Activated T-cell treated with anti-CD3 and anti-CD28 coated beads for 24 hours (primary cell): Measurements from ENCODE around the gene DACH1.

Source experiments
- DNase-seq: peaks from one replicate; pipeline ENCODE4 v3.0.0-alpha.2; 2020; ENCODE audit warnings: low read depth

The DACH1 gene

DNA sequence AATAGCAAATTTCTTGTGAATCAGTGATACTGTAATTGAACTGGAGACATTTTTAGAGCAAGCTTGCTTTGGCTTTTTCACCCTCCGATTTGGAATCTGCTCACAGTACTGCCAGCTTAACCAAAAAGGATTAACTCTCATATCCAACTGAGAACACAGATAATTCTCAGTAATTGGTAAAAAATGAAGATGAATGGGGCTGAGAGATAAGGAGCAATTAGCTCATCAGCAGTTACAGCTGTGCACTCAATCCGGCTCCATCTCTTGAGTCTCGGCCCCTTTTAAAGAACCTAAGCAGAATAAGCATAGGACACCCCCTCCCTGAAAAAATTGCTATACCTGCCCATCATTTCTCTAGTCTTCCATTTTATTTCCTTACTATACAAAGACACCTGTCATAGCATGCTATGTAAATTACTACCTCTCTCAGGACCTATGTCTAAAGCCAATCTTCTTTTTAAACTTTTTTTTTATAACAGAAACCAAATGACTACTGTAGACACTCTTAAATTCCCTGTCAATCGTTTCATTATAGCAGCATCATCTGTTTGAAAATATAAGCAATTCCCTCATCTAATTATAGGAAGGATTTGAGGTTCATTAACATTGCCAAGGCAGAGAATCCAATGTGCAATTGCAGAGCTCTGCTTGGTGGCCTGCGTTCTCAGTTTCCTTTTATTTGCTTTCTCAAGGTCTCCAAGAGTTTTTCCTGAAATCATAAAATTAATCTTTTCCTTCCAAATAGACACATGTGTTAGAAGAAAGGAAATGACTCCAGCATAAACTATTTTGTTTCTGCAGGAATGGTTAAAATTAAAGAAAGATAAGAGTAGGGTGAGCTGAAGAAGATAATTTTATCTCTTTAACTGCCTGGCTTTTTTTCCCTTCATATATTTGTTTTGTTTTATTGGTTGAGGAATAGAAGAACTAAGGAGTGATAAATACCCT is 242.1 kb downstream of the DACH1 start:
- DNase-seq = no peak

DNA sequence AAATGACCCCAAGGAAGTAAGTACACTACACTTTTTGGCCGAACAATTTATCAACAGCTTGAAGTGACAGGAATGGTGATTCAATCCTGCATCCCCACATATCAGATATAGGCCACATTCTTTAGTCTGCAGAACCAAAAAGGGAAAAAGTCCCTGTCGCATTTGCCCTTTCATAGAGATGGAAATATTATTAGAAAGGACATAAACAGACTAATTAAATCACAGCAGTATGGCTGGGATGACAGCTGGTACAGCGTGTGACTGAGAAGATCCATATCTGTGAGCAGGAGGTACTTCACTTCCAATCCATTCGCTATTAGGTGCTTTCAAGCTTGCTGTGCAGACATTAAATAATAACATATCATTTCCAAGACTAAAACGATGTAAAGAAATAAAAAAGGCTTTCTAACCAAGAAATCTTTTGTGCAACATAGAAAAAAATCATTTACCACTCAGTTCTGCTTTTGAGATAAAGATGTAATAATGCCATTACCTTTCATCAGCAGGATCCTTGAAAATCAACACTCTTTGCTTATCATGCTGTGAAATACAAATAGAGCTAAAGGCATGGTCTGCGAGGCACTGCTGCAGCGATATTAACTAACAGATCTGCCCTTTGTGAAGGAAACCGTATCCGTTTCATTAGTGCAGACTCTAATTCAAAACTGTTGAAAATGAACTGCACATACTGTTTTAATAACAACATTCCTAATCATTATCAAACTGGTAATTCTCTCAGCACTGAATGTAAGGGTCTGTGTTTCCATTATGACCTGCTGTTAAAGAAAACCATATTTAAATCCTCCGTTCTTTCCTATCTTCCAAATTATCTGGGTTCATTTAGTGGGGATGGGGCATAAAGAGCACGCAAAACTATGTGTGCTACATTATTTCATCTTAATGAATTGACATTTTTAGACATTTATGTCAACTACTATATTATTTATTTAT is 245.6 kb downstream of the DACH1 start:
- DNase-seq = no peak

DNA sequence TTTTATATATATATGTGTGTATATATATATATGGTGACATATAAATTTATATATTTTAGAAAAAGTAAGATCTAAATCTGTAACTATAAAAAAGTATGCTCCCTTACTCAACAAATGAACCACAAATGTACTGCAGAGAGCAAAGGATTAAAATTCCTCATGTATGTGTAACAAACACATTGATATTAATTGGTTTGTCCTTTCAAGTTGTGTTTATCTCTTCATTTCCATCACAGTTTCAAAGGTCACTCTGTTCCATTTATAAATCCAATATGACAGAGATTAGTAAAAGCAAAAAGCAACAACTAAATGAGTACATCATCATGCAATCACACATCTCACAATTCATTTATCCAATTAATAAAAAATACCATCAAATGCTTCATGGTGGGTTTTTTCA is 247.9 kb downstream of the DACH1 start:
- no peak for DNase-seq

- DNase-seq = no peak
Observed at GRCh38 chr13:71618159-71618558, 248.8 kb downstream of the DACH1 start.

- no peak for DNase-seq
Observed at GRCh38 chr13:71617265-71617664, 249.7 kb downstream of the DACH1 start.

GRCh38 chr13:71613066-71613745 is 253.8 kb downstream of the DACH1 start:
- DNase-seq = no peak

DNA sequence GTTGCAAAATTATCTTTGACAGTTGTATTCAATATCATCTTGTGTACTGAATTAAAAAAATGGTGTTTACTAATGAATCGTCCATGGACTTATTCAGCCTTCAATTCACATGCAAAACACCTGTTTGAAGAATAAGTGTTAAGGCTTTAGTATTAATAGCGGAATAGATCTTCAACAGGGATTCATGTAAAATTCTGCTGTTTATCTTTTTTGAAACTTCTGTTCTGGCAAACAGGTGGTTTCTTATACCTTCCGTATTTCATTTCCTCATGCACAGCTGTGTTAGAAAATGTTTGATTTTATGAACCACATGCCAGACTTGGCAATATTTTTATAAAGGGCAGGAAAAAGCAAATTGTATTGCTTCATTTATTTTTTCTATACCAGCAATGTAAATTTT is 255.7 kb downstream of the DACH1 start:
- DNase-seq = no peak

GRCh38 chr13:71610876-71611275 is 256.1 kb downstream of the DACH1 start:
- no peak for DNase-seq

GRCh38 chr13:71609271-71609670 is 257.7 kb downstream of the DACH1 start:
- no peak for DNase-seq

DNA sequence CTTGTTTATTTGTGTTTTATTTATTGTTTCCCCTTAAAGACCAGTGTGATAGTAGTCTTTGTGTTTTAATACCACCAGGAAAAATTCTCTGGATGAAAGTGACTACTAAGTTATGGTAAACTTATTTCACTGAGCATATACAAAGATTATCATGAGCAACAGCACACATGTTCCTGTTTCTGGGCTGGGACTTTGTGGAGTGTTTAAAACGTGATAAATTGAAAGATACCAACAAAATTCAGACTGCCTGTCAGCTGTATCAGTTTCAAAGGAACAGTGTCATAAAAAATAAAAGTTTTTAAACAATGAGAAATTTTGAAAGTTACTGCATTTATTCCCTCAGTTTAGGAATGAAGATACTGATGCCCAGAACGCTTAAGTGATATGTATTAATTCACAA is 259.4 kb downstream of the DACH1 start:
- DNase-seq = no peak

DNA sequence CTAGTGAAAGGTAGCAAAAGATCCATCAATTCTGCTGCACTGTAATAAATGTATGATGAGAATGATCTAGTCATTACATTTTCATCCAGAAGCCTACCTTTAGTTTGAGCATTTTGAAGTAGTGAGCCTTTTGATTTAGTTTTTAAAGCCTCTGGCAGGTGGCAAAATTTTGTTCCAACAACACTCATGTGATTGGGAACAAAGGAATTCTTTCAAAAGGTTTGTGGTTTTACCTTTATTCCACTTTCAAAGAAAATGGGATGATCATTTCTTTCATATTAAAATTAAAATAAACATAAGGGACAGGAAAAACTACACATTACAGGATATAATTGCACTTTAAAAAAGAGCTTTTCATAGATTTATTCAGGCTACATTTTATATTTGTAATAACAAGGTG is 260.2 kb downstream of the DACH1 start:
- no peak for DNase-seq

GRCh38 chr13:71605744-71606143 is 261.3 kb downstream of the DACH1 start:
- DNase-seq = no peak

GRCh38 chr13:71603255-71603654 is 263.7 kb downstream of the DACH1 start:
- no peak for DNase-seq

DNA sequence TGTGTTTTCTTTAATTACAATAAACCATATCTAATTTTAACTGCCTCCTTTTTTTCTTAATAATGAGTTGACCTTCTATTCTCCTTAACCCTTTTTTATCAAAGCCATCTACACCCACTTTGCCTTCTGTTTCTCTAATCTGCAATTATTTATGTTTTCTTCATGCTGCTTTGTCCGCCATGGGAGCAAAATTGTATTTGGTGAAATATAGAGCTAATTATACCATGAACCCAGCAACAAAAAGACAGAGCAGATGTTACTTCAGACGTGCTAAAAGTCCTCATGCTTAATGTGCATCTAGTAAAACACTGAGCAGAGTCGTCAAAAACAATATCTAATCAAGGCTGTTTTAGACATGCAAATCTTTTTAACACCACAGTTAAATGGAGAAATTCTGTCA is 264.7 kb downstream of the DACH1 start:
- DNase-seq = no peak

- DNase-seq = no peak
Observed at GRCh38 chr13:71597150-71597549, 269.9 kb downstream of the DACH1 start.

DNA sequence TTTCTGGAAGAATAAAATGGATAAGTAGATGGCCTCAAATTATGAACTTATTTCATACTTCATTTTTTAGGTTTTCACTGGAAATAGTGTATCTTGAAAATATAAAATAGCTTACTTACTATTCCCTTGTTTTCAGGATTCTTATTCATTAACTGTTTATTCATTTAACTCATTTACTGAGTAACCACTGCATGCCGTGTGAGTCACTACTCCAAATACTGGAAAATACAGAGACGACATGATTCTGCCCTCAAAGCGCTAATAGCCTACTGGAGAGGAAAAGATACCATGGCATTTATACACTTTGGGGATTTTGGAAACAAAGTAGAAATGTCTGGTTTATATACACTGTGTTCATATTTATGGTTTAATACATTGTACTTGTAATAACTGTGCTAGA is 270.9 kb downstream of the DACH1 start:
- no peak for DNase-seq

DNA sequence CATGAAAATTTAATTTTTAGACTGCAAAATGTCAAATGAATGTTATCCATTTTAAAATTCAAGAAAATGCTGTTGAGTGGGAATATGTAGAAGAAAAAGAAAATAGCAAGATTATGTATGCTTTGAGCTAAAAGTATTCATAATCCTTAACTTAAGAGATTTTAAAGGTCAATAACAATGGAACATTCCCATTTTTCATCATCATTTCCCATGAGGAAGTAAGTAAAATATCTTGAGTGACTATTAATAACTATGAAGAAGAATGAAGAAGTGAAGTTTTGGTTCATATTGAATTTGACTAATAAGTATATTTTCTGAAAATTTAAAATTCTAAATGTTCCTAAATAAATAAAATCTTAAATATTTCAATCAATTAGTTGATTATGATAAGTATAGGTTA is 273.4 kb downstream of the DACH1 start:
- DNase-seq = no peak

GRCh38 chr13:71591374-71591773 is 275.6 kb downstream of the DACH1 start:
- no peak for DNase-seq

- DNase-seq = no peak
Observed at GRCh38 chr13:71590654-71591148, 276.3 kb downstream of the DACH1 start.

DNA sequence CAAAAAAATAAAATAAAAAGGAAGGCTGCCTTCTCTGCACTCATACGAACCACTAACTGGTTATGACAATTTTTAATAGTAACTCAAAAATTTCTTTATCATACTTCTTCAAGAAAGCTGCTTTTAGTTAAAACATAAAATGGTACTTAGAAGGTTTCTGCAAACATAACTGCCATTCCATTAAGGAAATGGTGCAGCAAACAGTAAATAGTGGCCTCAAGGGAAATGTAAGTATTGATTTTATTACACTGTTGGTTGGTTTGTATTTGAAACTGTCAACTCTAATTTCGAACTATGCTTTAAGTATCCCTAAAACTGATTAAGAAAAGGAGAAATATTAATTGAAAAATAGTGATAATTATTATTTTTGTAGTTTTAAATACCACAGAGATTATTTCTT is 278.0 kb downstream of the DACH1 start:
- no peak for DNase-seq

- DNase-seq = no peak
Observed at GRCh38 chr13:71587817-71588216, 279.2 kb downstream of the DACH1 start.

- DNase-seq = no peak
Observed at GRCh38 chr13:71587193-71587592, 279.8 kb downstream of the DACH1 start.
